Liver (tissue), 3 donors: Measurements from ENCODE around the gene TMEM141.
"Not testable (repeated sequence)": the region's sequence is repeated elsewhere in the genome, so short reads cannot be mapped to it uniquely, and the experiment has no call there.

ENCODE experiments used
- ATF3 ChIP-seq: IDR thresholded peaks from 2 replicates; pipeline ENCODE4 v1.6.1; 2016; ENCODE audit warnings: antibody characterized with exemption
- CTCF ChIP-seq: fragments of 150-350 bp; IDR thresholded peaks from 2 replicates; pipeline ENCODE4 v1.5.1; 2017; ENCODE audit warnings: improper control_type of control experiment, low read depth, low read length; ENCODE audit not compliant: missing input control
- EGR1 ChIP-seq, 2 donors: IDR thresholded peaks; 2 replicates each; pipeline ENCODE4 v1.6.1; 2016 to 2018; ENCODE audit warnings: antibody characterized with exemption in 2 of 2, low read depth in 2 of 2
- FOXA1 ChIP-seq: IDR thresholded peaks from 2 replicates; pipeline ENCODE4 v1.6.1; 2016; ENCODE audit warnings: antibody characterized with exemption
- HNF4A ChIP-seq, 2 donors: conservative IDR thresholded peaks; 2 replicates each; pipeline ENCODE4 v1.6.1; 2016; ENCODE audit warnings: antibody characterized with exemption in 2 of 2, mild to moderate bottlenecking in 2 of 2
- HNF4G ChIP-seq: IDR thresholded peaks from 2 replicates; pipeline ENCODE4 v1.6.1; 2016; ENCODE audit warnings: antibody characterized with exemption
- JUND ChIP-seq, 2 donors: IDR thresholded peaks; 2 replicates each; pipeline ENCODE4 v1.6.1; 2016; ENCODE audit warnings: antibody characterized with exemption in 2 of 2
- MAX ChIP-seq: IDR thresholded peaks from 2 replicates; pipeline ENCODE4 v1.6.1; 2016; ENCODE audit warnings: antibody characterized with exemption
- RAD21 ChIP-seq, 2 donors: IDR thresholded peaks; 2 replicates each; pipeline ENCODE4 v1.6.1; 2016; ENCODE audit warnings: antibody characterized with exemption in 2 of 2, mild to moderate bottlenecking in 2 of 2
- REST ChIP-seq: IDR thresholded peaks from 2 replicates; pipeline ENCODE4 v1.6.1; 2016; ENCODE audit warnings: antibody characterized with exemption, mild to moderate bottlenecking
- RXRA ChIP-seq, 2 donors: IDR thresholded peaks; 2 replicates each; pipeline ENCODE4 v1.6.1; 2017 to 2018; ENCODE audit warnings: antibody characterized with exemption in 2 of 2, mild to moderate bottlenecking in 1 of 2
- TAF1 ChIP-seq: conservative IDR thresholded peaks from 2 replicates; pipeline ENCODE4 v1.6.1; 2016; ENCODE audit warnings: antibody characterized with exemption, mild to moderate bottlenecking
- YY1 ChIP-seq: IDR thresholded peaks from 2 replicates; pipeline ENCODE4 v1.6.1; 2016; ENCODE audit warnings: antibody characterized with exemption, mild to moderate bottlenecking
- ZBTB33 ChIP-seq: IDR thresholded peaks from 2 replicates; pipeline ENCODE4 v1.6.1; 2016; ENCODE audit warnings: antibody characterized with exemption
- donor health status: healthy.
- donor health status: healthy.

- TF ChIP-seq YY1; JUND (IDR thresholded peaks at IDR 0.05); RXRA (IDR thresholded peaks at IDR 0.05); REST; HNF4G; MAX; TAF1; FOXA1; EGR1 (IDR thresholded peaks at IDR 0.05; ENCODE audit: low read depth in 2 of 2); ZBTB33; ATF3; HNF4A (conservative IDR thresholded peaks at IDR 0.05): not testable (repeated sequence)
- TF ChIP-seq CTCF (peak; percentile 59), RAD21 (IDR thresholded peaks at IDR 0.05) (peak; percentile 63 to 78)
Measured at GRCh38 chr9:136842380-136842948, 51.3 kb downstream of the TMEM141 start, which contains the start of gene AJM1.
